NCI-H2227 (cell line): ENCODE measurements around the gene WDR45.

ENCODE experiments used
- DNase-seq: peaks from one replicate; lab custom pipeline; 2025; ENCODE audit not compliant: unreplicated experiment; lab: John Stamatoyannopoulos, UW

Gene WDR45

GRCh38 chrX:49075347-49075746 is 4.3 kb downstream of the WDR45 start:
- DNase-seq = no peak

DNA sequence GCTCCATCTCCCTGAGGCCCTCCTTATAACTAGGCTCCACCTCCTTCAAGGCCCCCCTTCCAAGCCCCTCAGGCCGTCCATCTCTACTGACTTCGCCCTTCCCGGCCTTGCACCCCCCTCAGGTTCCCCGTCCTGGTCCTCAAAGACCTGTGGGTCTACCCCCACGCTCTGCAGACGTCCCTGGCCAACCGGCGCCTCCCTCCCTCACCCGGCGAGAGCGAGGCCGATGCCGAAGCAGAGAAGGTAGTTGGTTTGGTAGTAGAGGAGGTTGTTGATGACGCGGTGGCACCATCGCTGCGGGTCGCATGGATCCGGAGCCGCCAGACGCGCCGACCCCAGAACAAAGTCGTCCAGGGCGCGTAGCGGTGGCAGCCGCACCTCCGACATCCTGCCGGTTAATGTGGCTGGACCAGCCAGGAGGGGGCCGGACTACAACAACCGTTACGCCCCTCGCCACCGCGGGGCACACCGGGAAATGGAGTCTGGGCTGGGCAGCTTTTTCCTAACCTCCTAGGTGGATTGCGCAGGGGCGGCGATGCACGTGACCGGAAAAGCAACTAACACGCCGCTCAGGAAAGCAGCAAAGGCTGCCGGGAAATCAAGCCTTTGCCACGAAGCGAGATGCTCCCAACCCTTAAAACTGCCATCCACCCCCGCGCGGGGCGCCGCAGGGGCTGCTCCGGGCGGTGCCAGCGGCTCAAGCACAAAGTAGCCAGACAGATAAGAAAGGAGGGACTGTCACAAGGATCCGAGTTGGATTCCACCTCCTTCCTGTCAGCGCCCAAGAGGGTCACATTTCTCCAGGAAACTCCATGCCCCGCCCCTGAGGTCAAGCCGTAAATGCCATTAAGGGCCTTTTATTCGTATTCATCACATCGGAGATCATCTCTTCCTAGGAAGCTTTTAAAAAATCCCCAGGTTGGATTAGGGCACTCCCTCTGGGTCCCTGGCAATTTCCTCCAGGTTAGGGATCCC is 5.8 kb downstream of the WDR45 start, which contains the start of gene PRAF2:
TSS of gene PRAF2 (minus strand) at position 402 of the 975 bp plus-strand sequence. CDS start at position 387, 15 bp downstream.
- DNase-seq = peak; percentile 98

DNA sequence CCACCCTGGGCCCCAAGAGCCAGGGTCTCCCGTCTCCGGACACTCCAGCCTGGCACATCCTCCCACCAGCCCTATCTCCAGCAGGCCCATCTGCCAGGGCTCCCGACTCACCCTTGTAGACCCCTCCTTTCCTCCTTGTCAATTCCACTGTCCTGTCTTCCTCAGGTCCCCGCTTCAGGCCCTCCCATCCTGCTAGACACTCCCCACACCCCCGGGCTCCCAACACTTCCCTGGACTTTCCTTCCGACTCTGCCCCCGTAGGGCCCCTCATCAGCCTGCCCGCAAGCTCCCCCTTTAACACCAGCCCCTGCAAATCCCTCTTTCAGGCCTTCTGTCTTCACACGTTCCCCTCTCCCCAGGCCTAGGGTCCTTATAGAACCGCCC is 7.0 kb downstream of the WDR45 start:
- no peak for DNase-seq

GRCh38 chrX:49071877-49072711 is 7.6 kb downstream of the WDR45 start:
- peak; percentile 96 for DNase-seq

DNA sequence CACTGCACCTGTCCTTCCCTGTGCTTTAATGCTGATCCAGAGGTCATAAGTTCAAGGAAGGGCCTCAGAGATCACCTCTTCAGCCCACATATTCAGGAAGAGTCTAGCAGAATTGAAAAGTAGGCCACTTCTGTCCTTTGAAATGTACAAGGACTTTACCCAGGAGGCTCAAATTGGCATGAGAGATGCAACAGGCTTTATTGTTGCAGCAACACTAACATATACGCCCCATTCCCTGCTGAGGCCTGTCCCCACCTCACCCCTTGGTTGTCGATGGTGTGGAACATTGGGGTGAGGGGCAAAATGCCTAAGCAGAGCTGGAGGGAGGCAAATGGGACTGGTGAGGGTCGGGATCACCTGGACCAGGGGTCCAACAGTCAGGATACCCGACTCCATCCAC is 8.7 kb downstream of the WDR45 start:
- DNase-seq = no peak

DNA sequence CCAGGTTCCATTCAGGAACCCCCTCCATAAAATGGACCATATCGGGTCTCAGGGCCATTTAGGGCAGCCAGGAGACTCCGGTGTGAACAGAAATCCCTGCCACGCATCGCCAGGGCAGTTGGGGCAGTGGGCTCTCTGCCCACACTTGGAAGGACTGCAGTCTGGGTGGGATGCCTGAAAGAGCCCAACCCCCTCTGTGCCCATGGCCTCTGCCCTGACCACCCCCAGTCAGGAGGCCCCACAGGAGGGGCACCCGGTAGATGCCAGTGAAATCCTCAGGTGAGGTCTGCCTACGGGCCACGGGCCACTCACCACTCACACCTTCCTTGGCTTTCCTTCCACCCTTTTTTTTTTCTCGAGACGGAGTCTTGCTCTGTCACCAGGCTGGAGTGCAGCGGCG is 10.6 kb downstream of the WDR45 start:
- DNase-seq = no peak

DNA sequence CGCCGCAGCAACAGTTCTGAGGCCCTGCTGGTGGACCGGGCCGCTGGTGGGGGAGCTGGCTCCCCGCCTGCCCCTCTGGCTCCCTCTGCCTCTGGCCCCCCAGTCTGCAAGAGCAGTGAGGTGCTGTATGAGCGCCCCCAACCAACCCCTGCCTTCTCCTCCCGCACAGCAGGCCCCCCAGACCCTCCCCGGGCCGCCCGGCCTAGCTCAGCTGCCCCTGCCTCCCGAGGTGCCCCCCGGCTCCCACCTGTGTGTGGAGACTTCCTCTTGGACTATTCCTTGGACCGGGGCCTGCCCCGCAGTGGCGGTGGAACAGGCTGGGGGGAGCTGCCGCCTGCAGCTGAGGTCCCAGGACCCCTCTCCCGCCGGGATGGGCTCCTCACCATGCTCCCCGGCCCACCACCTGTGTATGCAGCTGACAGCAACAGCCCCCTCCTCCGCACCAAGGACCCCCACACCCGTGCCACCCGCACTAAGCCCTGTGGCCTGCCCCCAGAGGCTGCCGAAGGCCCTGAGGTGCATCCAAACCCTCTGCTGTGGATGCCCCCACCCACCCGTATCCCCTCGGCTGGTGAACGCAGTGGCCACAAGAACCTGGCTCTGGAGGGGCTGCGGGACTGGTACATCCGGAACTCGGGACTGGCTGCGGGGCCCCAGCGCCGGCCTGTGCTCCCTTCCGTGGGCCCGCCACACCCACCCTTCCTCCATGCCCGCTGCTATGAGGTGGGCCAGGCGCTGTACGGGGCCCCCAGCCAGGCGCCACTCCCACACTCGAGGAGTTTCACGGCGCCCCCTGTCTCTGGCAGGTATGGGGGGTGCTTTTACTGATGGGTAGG is 12.2 kb downstream of the WDR45 start:
- DNase-seq = no peak

- DNase-seq = no peak
Measured at GRCh38 chrX:49066690-49067089, 13.0 kb downstream of the WDR45 start.

GRCh38 chrX:49066278-49066677 is 13.4 kb downstream of the WDR45 start:
- DNase-seq = no peak

GRCh38 chrX:49064735-49065134 is 15.0 kb downstream of the WDR45 start:
- DNase-seq = no peak

DNA sequence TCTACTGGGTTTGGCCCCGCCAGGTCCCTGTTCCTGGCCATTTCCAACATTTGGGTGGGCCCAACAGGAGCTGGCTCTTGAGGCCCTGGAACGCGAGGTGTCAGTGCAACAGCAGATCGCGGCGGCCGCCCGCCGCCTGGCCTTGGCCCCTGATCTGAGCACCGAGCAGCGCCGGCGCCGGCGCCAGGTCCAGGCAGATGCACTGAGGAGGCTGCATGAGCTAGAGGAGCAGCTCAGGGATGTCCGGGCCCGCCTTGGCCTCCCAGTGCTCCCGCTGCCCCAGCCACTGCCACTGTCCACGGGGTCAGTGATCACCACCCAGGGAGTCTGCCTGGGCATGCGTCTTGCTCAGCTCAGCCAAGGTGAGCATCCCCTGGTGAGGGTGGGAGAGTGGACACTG is 15.4 kb downstream of the WDR45 start:
- no peak for DNase-seq

GRCh38 chrX:49063715-49064114 is 16.0 kb downstream of the WDR45 start:
- no peak for DNase-seq

- DNase-seq = no peak
Measured at GRCh38 chrX:49061916-49062315, 17.8 kb downstream of the WDR45 start.

DNA sequence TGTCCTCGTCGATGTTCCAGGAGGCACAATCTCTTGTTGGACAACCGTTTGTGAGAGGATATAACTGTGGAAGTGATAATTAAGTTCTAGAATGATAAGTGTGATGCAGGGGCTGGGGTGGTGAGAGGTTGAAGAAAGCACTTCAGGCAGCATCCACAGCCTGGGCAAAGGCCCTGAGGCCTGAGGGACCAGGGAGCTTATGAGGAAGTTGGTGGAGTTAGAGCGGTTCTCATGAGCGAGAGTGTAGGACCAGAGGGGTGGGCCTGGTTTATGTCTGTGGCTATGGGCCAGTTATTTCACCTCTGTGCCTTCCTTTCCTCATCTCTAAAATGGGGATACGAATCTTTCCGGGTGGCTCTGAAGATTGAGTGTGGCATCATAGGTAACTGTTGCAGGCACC is 18.2 kb downstream of the WDR45 start:
- DNase-seq = no peak

- no peak for DNase-seq
Measured at GRCh38 chrX:49060914-49061313, 18.8 kb downstream of the WDR45 start.

- no peak for DNase-seq
Measured at GRCh38 chrX:49059681-49060085, 20.0 kb downstream of the WDR45 start.

GRCh38 chrX:49059201-49059600 is 20.5 kb downstream of the WDR45 start:
- no peak for DNase-seq

DNA sequence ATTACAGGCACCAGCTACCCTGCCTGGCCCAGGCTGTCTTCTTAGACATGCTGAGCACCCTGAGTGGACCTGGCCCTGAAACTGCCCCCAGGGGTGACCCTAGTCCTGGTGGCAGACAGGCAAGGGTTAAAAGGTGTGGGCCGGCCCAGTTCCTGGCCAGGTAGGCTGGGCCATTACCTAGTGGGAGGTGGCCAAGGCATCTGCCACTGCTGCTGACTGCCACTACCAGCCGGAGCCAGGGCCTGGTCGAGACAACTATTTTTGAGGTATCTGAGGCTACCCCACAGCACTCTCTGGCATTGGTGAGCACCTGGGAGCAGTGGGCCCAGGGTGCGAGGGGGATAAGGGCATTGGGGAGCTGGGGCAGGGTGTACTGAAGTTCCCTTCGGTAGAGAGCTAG is 20.9 kb downstream of the WDR45 start, which contains the start of gene CCDC120:
TSS of gene CCDC120 (plus strand) at position 206 of the 400 bp plus-strand sequence. CDS start 3,043 bp downstream, outside the sequence.
- DNase-seq = no peak

- DNase-seq = no peak
Measured at GRCh38 chrX:49054073-49054762, 25.5 kb downstream of the WDR45 start.
